AG09309 (cell line): ENCODE data around the gene POU6F2.
A peak's percentile ranks its signal among the peaks of the same experiment; 100 is the strongest.

Source experiments
- DNase-seq: peaks from one replicate; pipeline ENCODE4 v3.0.0-alpha.2; 2010; ENCODE audit warnings: low read depth
- H3K4me3 ChIP-seq: 2 replicates; pipeline ENCODE4 v1.5.1; 2011; ENCODE audit warnings: mild to moderate bottlenecking, low read depth, low read length, moderate library complexity; ENCODE audit not compliant: control insufficient read depth
- CTCF ChIP-seq: IDR thresholded peaks from 2 replicates; pipeline ENCODE4 v1.5.1; 2011; ENCODE audit warnings: mild to moderate bottlenecking, low read depth, low read length, inconsistent platforms; ENCODE audit not compliant: insufficient read depth, control insufficient read depth; ENCODE audit errors: missing control alignments

Gene POU6F2

GRCh38 chr7:39413636-39414223 lies 436.0 kb downstream of the POU6F2 start:
- TF ChIP-seq CTCF: no peak
- H3K4me3 ChIP-seq: peak overlapping the region; percentile 59
- no peak for DNase-seq

DNA sequence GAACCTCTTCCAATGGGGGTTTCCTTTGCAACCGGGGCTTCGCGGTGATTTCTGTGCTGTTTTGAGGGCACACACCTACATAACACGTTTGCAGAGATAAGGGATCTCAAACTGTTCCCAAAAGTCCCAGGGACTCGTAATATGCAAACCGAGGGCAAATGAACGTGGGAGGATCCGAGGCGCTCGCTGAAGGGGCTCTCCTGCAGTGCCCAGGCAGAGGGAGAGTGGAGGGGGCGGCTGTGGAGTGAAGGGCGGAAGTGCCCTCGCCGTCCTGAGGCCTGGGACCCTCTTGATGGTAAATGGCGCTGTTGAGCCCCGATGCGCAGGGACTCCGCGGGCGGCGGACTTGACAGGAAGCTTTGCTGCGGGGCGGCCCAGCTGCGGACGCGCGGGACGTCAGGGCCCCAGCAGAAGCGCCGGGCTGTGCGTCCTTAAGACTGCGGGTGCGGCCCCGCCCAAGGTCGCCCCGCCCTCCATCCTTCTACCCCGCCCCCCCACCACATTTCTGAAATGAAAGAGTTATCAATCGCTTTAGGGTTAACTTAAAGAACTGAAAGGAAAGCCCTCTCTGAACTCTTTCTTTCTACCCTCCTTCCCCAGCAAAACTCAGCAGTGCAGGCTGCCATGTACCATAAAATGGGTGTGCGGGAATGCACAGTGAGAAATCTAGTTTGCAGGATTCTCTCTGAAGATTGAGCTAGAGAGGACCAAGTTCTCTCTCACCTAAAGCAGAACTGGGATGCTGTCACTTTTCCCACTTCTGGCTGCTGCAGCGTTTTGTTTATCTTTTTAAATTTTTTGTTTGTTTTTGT lies 436.7 kb downstream of the POU6F2 start:
- H3K4me3 ChIP-seq: peak overlapping the region; percentile 59
- no peak for DNase-seq
- no peak for TF ChIP-seq CTCF

DNA sequence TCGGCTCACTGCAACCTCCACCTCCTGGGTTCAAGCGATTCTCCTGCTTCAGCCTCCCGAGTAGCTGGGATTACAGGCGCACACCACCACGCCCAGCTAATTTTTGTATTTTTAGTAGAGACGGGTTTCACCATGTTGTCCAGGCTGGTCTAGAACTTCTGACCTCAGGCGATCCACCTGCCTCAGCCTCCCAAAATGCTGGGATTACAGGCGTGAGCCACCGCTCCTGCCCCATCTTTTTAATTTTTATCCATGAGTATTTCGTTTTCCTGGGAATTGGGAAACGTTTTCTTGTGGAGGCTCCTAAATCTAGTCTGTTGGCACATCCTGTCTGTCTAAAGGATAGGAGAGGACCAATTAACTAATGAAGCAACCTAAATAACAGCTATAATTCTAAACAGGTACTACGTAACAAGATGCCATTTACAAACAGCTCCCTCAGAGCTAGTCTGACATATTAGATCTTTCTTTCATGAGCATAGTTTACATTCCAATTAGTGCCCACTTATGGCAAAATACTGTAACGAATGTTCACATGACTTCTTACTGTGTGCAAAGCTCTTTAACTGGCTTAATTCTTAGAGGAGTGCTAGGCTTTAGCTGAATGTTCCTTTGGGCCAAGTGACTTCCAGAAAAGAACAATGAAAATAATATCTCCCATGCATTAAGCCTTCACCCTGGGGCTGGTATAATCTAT lies 437.5 kb downstream of the POU6F2 start:
- DNase-seq: no peak
- TF ChIP-seq CTCF: no peak
- H3K4me3 ChIP-seq: no peak overlapping the region

GRCh38 chr7:39416866-39417265 lies 439.2 kb downstream of the POU6F2 start:
- TF ChIP-seq CTCF: no peak
- DNase-seq: no peak
- H3K4me3 ChIP-seq: no peak overlapping the region

GRCh38 chr7:39417642-39418041 lies 439.9 kb downstream of the POU6F2 start:
- no peak for TF ChIP-seq CTCF
- no peak overlapping the region for H3K4me3 ChIP-seq
- no peak for DNase-seq

DNA sequence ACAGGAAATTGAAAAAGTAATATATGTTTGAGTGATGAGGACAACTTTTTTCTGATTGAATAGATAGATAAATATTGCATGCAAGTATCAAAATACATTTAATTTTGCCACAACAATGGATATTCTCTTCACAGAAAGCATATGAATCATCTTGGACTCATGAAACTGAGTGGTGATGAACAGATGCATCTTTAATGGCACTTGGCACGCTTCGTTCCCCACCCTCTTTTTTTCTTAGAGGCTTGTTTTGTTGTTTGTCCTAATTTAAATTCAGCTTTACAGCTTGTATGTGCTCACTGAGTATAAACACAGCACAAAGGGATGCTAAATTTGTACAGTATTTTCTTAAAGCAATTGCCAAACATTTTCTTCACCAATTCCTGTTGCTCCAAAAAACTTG lies 443.5 kb downstream of the POU6F2 start:
- TF ChIP-seq CTCF: no peak
- no peak for DNase-seq
- no peak overlapping the region for H3K4me3 ChIP-seq
